ENCODE results near the gene ATL3.

The ATL3 gene

GRCh38 chr11:63613517-63614135, 57.5 kb downstream of the ATL3 start:
- DNase-seq (ENCODE audit: low spot score): peak; percentile 80
- TF ChIP-seq, protein P1, sequence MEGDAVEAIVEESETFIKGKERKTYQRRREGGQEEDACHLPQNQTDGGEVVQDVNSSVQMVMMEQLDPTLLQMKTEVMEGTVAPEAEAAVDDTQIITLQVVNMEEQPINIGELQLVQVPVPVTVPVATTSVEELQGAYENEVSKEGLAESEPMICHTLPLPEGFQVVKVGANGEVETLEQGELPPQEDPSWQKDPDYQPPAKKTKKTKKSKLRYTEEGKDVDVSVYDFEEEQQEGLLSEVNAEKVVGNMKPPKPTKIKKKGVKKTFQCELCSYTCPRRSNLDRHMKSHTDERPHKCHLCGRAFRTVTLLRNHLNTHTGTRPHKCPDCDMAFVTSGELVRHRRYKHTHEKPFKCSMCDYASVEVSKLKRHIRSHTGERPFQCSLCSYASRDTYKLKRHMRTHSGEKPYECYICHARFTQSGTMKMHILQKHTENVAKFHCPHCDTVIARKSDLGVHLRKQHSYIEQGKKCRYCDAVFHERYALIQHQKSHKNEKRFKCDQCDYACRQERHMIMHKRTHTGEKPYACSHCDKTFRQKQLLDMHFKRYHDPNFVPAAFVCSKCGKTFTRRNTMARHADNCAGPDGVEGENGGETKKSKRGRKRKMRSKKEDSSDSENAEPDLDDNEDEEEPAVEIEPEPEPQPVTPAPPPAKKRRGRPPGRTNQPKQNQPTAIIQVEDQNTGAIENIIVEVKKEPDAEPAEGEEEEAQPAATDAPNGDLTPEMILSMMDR (IDR thresholded peaks at IDR 0.05): no peak
- H3K4me3 ChIP-seq: peak overlapping the region; percentile 91
- peak overlapping the region; percentile 73 to 91 for H3K27ac ChIP-seq

GRCh38 chr11:63612181-63612580, 59.0 kb downstream of the ATL3 start:
- TF ChIP-seq, protein P1 (IDR thresholded peaks at IDR 0.05): no peak
- no peak for DNase-seq (ENCODE audit: low spot score)
- Histone ChIP-seq H3K4me3 (peak overlapping the region; percentile 2), H3K27ac (peak overlapping the region in 1 of 2 donors; percentile 20)

GRCh38 chr11:63611395-63611747, 59.8 kb downstream of the ATL3 start:
- H3K4me3 ChIP-seq: peak overlapping the region; percentile 5
- no peak for DNase-seq (ENCODE audit: low spot score)
- H3K27ac ChIP-seq: peak overlapping the region in 1 of 2 donors; percentile 20
- TF ChIP-seq, protein P1 (IDR thresholded peaks at IDR 0.05): no peak

- Histone ChIP-seq H3K4me3 (peak overlapping the region; percentile 5), H3K27ac (peak overlapping the region in 1 of 2 donors; percentile 44)
- TF ChIP-seq, protein P1 (IDR thresholded peaks at IDR 0.05): no peak
- peak; percentile 69 for DNase-seq (ENCODE audit: low spot score)
These were observed 60.4 kb downstream of the ATL3 start for GRCh38 chr11:63610604-63611394.

DNA sequence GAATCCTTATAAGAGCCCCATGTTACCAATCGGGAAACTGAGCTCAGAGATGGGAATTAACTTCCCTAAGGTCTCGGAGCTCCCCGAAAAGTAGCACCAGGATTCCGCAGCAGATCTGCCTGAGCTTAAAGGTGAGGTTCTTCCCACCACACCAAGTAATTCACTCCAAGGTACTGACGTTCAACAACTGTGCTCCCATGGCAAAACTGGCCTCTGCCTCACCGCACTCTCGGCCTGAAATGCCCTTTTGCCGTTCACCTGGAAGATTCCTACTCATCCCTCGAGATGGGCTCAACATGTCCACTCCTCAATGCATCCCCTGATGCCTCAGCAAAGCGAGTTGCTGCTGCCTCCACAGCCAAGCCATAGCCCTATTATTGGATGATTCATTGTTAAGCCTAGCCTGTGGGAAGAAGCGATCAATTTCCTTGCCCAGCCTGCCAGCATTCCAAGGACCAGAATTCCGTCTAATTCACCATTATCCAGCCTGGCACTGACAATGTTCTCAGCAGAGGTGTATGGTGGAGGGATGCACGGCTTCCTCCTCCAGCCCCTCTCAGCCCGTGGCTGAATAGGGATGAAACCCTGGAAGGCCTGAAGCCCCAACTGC, 61.1 kb downstream of the ATL3 start:
- no peak overlapping the region for H3K4me3 ChIP-seq
- H3K27ac ChIP-seq: peak overlapping the region in 1 of 2 donors; percentile 44

DNA sequence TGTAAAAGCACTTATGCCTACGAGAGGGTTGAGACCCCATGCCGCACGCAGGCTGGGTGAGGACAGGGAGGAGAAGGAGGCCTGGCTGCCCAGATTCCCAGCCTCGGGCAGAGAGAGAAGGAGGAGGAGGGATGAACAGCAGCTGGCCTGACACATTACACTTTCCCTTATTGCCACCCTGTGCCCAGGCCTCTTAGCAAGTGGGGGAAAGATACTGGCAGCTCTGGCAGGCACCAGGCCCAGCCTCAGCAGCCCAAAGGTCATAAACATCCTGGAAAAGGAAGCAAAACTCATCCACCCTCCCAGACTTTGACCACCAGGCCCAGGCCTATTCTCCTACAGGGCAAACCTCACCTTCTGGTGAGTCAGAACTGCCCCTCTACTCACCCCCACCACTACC, 61.6 kb downstream of the ATL3 start:
- H3K27ac ChIP-seq: peak overlapping the region in 1 of 2 donors; percentile 44
- DNase-seq (ENCODE audit: low spot score): peak; percentile 66
- H3K4me3 ChIP-seq: peak overlapping the region; percentile 8
- TF ChIP-seq, protein P1 (IDR thresholded peaks at IDR 0.05): no peak

More for the DNA sequence above, 61.1 kb downstream of the ATL3 start:
- DNase-seq (ENCODE audit: low spot score): peak; percentile 68
- TF ChIP-seq, protein P1 (IDR thresholded peaks at IDR 0.05): no peak
